Measurements from ENCODE around the gene CMIP. TPM values are rescaled to one million over a fixed set of nuclear protein-coding genes. Genes with fewer than 3 reads are reported as not detected.

The CMIP gene
- polyA plus RNA-seq, 1 experiment, result 2.7 TPM

GRCh38 chr16:81565321-81566028 lies 120.9 kb downstream of the CMIP start:
- CTCF ChIA-PET, result no interaction called here
- DNase-seq (ENCODE audit: low read depth, low spot score), result no peak
- POLR2A ChIA-PET, result no interaction called here
- Histone ChIP-seq H3K9me3 (ENCODE audit: control insufficient read depth, insufficient read depth, low read length) (no peaks in the 10 kb centered on the region; the same call in 1 of the 2 replicates), H3K27ac (ENCODE audit: low read depth, low read length) (no peak overlapping the region), H3K27me3 (ENCODE audit: control insufficient read depth, insufficient read depth, low read length) (no peaks in the 10 kb centered on the region), H3K4me3 (ENCODE audit: low read depth, low read length) (no peak overlapping the region)
- TF ChIP-seq, protein P1, sequence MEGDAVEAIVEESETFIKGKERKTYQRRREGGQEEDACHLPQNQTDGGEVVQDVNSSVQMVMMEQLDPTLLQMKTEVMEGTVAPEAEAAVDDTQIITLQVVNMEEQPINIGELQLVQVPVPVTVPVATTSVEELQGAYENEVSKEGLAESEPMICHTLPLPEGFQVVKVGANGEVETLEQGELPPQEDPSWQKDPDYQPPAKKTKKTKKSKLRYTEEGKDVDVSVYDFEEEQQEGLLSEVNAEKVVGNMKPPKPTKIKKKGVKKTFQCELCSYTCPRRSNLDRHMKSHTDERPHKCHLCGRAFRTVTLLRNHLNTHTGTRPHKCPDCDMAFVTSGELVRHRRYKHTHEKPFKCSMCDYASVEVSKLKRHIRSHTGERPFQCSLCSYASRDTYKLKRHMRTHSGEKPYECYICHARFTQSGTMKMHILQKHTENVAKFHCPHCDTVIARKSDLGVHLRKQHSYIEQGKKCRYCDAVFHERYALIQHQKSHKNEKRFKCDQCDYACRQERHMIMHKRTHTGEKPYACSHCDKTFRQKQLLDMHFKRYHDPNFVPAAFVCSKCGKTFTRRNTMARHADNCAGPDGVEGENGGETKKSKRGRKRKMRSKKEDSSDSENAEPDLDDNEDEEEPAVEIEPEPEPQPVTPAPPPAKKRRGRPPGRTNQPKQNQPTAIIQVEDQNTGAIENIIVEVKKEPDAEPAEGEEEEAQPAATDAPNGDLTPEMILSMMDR (IDR thresholded peaks at IDR 0.05; ENCODE audit: low read depth, low read length), result no peak

DNA sequence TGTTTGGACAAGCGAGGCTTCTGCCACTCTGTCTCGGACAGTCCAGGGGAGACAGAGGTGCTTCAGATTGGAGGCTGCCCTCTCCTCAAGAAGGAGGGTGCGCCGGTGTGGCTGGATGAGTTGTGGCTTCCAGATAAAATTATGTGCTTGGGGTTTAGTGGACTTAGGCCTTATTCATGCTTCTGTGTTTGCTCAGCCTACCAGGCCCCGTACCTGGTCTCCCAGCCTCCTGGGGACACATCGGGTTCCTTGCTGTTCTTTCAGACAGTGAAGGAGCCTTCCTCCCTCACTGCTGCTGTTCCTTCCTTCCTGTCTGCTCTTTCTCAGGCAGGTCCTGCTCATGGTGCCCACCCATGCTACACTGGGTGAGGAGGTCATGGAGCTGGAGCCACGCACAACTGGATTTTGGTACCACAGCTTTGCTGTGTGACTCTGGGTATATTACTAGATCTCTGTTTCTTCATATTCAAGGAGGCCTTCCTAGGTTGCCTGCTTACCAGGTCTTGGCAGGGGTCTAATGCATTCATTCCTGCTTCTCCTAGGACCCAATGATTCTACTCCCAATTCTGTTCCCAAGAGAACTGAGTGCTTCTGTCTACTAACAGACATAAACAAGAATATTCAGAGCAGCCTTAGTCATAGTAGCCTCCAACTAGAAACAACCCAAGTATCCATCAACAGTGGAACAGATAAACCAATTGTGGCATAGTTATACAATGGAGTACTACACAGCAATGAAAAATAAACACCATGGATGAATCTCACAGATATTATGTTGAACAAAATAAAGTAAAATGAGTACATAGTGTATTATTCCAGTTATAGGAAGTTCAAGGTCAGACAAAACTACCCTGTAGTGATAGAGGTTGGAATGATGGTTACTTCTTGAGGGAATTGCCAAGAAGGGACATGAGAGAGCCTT lies 121.7 kb downstream of the CMIP start:
- Histone ChIP-seq H3K4me3 (ENCODE audit: low read depth, low read length) (no peak overlapping the region), H3K9me3 (ENCODE audit: control insufficient read depth, insufficient read depth, low read length) (no peaks in the 10 kb centered on the region; the same call in 1 of the 2 replicates), H3K27ac (ENCODE audit: low read depth, low read length) (no peak overlapping the region), H3K27me3 (ENCODE audit: control insufficient read depth, insufficient read depth, low read length) (no peaks in the 10 kb centered on the region)
- TF ChIP-seq, protein P1 (IDR thresholded peaks at IDR 0.05; ENCODE audit: low read depth, low read length), result no peak
- no peak for DNase-seq (ENCODE audit: low read depth, low spot score)
- ChIA-PET POLR2A (no interaction called here), CTCF (no interaction called here)

- POLR2A ChIA-PET, result no interaction called here
- Histone ChIP-seq H3K27ac (ENCODE audit: low read depth, low read length) (no peak overlapping the region), H3K4me3 (ENCODE audit: low read depth, low read length) (no peak overlapping the region), H3K9me3 (ENCODE audit: control insufficient read depth, insufficient read depth, low read length) (no peaks in the 10 kb centered on the region; the same call in 1 of the 2 replicates), H3K27me3 (ENCODE audit: control insufficient read depth, insufficient read depth, low read length) (no peaks in the 10 kb centered on the region)
- CTCF ChIA-PET, result no interaction called here
- TF ChIP-seq, protein P1 (IDR thresholded peaks at IDR 0.05; ENCODE audit: low read depth, low read length), result no peak
- no peak for DNase-seq (ENCODE audit: low read depth, low spot score)
Observed at GRCh38 chr16:81567087-81567486, 122.5 kb downstream of the CMIP start.

- Histone ChIP-seq H3K4me3 (ENCODE audit: low read depth, low read length) (no peak overlapping the region), H3K9me3 (ENCODE audit: control insufficient read depth, insufficient read depth, low read length) (no peaks in the 10 kb centered on the region; the same call in 1 of the 2 replicates), H3K27me3 (ENCODE audit: control insufficient read depth, insufficient read depth, low read length) (no peaks in the 10 kb centered on the region), H3K27ac (ENCODE audit: low read depth, low read length) (peak overlapping the region; percentile 39)
- TF ChIP-seq, protein P1 (IDR thresholded peaks at IDR 0.05; ENCODE audit: low read depth, low read length), result no peak
- POLR2A ChIA-PET, result interaction anchor here (1.2 kb wide), 1 partner anchor 16 kb away, joined by 3 read pairs; no protein-coding TSS in a partner anchor
- CTCF ChIA-PET, result interaction anchor here (0.6 to 1.3 kb wide), 2 partner anchors 128 to 535 kb away, joined by 3 read pairs; no protein-coding TSS in a partner anchor
- DNase-seq (ENCODE audit: low read depth, low spot score), result no peak
Observed at GRCh38 chr16:81567987-81568748, 123.6 kb downstream of the CMIP start.
